GM19239 (cell line): Measurements from ENCODE around the gene TLE1.
"Not testable (repeated sequence)": the region's sequence is repeated elsewhere in the genome, so short reads cannot be mapped to it uniquely, and the experiment has no call there.

ENCODE experiments used
- DNase-seq: peaks from one replicate; pipeline ENCODE4 v3.0.0; 2011; ENCODE audit warnings: low spot score; ENCODE audit not compliant: insufficient read length
- FAIRE-seq: peaks from 2 replicates; lab custom pipeline; 2011; peaks lifted over from hg19 to GRCh38; lab: Jason Lieb, UNC

The TLE1 gene

DNA sequence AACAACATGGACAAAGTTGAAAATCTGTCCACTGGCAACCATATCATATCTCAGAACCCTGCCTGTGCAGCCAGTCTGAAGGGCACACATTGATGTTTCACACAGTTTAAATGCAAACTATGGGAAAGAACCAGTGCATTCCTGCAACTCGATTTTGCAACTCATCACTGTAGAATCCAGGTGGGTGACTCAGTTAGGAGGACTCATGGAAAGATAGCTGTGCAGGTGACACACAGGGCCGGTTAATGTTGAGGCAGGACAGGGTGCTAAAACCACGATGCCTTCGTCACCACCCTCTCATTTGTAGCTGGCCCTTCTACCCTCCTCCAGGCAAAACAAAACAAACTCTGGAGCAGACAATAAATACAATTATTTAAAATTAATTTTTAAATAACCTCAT lies 62.8 kb downstream of the TLE1 start:
- DNase-seq (no peak), FAIRE-seq (no peak)

DNA sequence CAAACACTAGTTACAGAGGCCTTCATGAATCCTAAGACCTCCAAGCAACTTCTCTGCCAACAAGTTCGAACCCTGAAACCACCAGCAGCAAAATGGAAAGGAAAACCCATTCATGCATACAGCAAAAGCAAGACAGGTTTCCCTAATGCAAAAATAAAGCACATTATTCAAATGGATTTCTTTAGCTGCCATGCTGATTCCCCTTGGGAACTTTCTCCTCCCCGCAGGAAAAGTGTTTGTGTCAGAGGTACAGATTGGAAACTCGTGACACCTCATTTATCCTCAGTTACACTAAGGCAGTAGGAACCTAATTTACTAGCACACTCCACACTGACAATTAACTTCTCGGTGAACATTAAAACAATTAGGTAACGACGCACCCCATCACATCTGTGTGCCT lies 63.4 kb downstream of the TLE1 start:
- FAIRE-seq, result no peak
- no peak for DNase-seq

DNA sequence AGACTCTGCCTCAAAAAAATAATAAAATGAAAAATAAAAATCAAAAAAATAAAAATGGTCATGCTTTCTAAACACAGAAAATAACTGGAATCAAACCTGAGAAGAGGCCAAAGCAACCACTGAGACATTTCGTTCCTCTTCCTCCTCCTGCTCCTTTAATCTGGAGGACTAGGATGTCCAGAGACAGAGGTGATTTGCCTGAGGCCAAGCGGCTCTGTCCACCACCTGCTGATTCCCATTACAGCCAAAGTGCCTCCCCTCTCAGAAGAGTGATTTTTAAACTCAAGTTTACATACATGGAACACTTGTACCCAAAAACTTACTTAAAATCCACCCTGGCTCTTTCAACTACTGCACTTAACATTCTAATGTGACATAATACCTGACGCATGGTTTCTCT lies 65.6 kb downstream of the TLE1 start:
- FAIRE-seq, result no peak
- DNase-seq, result no peak

DNA sequence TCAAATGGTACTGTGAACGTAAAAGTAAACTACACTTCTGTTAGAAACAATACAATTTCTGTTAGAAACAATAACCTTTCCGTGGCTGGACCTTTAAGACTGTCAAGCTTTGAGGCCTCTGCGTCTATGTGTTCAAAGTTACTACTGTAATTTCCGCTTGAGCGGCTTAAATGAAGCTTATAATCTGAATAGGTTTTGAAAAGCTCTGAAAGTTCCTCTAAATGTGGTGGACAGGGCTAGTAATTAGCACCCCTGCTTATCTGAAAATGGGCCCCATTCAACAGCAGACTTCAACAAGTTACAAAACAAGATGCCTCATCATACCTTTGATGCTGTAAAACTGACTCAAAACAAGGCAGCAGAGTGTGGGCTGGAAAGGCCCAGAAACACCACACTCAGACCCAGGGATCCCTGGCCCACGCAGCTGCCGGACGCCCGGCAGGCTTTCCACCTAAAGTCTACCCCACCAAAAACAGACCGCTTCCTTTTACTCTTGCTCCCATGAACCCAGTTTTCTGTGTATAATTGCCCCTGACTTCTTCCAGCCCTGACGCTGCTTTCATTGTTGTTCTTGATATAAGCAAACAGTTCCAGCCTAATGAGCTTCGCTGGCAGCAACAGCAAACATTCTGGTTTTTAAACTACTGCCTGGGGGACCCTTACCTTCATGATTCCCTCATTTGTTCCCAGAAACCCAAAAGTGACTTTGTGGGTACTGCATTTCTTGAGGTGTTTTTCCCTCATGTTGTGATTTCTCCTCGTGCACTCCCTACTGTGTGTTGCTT lies 66.7 kb downstream of the TLE1 start:
- no peak for DNase-seq
- no peak for FAIRE-seq

DNA sequence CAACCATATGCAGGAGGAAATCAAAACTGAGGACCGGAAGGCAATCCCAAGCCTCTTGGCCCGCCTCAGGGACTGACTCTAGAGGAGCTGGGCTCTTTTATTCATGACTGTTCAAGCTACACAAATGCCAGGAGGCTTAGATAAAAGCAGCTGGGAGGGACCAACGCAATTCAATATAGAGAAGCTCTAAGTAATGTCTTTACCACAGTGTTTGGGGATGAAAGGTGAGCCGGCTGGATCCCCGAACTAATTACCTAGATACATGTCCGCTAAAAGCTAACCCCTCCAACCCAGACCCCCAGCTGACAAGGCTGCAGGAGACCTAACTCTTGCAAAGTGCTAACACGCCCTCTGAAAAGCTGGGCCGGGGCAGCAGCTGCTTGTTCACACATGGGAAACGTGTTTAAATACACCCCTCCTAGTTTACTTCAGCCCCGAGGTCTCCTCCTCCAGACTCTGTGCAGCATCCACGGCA lies 67.5 kb downstream of the TLE1 start:
- FAIRE-seq, result no peak
- DNase-seq, result no peak

DNA sequence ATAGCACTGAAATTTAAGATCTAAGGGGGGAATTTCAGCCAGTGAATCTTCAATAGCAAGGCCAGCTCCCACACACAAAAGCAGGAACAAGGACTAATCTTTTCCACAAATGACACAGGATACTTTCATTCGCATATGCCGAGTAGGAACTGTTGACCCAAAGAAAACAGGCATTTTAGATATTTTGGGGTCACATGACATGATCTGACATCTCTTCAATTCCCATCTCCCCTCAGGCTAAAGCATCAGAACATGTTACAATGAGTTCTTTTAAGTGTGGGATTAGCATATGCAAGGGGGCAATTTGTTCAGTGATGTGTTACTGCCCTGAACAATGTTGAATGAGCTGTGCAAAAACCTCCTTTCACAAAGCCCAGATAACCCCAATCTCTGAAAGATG lies 68.2 kb downstream of the TLE1 start:
- no peak for DNase-seq
- no peak for FAIRE-seq

DNA sequence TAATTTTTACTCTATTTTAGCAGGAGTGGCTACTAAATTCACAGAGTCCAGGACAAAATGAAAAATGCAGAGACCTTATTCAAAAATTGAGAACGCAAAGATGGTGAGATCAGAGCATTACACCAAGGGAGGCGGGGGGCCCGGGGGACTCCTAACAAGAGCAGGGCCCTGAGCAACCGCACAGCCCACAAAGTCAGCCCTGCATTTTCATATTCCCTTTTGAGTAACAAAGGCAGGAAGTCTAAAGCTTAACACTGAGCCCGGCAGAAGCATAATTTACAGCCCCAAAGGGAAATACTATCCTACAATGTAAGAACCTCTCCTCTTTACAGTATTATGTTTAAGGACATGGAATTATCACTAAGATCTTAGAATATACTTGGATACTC lies 69.4 kb downstream of the TLE1 start:
- DNase-seq (no peak), FAIRE-seq (no peak)

DNA sequence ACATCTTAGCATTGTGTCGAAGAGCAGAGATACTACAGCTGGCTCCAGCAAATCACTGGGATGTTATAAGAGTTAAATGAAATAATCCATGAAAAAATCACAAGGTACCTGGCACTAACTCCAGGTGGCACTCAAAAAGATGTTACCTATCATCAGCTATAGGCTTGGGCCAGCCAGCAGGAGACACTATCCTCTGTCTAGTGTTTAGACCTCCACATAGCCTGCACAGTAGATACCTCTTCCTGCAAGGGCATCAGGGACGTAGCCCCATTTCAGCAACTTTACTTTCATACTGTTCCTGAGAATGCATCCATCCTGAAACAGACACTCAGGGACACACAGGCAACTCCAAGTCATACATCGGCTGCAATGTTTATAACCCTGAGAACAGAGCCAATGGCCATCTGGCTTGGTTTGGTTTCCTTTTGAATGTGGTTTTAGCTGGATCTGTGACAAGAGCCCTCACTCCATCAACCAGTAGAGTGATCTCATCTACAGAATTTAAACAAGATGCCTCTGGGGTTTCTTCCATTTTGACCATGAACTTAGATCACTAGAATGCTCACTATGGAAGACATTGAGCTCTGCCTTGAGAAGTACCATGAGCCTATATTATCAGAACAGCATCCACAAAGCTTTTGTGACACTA lies 69.9 kb downstream of the TLE1 start:
- FAIRE-seq, result no peak

DNA sequence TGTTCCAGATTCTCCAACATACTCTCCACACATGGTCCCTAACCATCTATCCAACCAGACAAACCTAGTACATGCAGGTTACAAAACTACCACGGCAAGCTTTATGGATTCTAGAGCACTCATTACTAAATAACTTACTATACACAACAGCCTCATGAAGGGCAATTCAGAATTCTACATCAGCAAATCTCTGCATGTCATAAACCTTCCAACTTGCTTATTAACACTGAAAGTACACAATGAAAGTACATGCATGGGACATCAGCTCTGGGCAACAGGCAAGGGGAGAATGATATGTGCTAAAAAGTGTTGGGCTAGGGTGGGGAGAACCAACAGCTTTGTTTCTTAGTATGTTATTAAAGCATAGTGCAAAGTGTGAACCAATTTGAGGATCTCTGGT lies 70.4 kb downstream of the TLE1 start:
- DNase-seq (no peak), FAIRE-seq (no peak)

More for the DNA sequence above, 69.9 kb downstream of the TLE1 start:
- DNase-seq, result no peak

DNA sequence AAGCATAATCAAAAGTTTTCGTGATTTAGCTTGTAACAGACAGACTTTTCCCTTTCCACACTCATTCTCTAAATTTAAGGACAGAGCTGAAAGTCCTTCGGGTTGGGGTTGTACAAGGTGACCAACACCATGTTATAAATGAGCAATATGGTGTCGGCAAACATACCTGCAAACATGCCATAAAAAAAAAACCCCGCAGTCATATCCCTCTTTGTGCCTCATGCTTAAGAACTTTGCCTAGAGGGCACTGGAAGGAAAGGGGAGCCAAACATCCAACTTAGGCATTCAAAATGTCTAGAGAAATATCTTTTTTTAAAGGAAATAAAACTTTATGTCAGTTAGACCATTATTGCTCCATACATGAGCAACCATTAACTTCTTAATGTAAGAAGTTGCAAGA lies 73.2 kb downstream of the TLE1 start:
- FAIRE-seq (no peak), DNase-seq (no peak)

DNA sequence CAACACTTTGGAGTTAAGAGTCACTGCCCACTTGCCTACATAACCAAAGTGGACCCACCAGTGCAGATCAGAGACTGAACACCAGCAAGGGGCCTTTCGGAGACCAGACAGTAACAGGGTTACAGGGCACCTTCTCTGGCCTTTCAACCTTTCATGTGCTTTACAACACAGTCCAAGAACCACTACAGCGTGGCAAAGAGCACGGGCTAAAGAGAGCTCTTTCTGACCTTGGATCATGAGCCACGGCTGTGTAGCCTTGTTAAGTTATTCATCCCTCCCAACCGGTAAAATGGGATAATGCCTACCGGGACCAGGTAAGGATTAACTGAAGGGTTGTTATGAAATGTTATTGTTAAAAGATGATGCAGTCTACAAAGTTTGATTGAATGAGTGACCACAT lies 75.0 kb downstream of the TLE1 start:
- no peak for FAIRE-seq
- DNase-seq, result no peak

DNA sequence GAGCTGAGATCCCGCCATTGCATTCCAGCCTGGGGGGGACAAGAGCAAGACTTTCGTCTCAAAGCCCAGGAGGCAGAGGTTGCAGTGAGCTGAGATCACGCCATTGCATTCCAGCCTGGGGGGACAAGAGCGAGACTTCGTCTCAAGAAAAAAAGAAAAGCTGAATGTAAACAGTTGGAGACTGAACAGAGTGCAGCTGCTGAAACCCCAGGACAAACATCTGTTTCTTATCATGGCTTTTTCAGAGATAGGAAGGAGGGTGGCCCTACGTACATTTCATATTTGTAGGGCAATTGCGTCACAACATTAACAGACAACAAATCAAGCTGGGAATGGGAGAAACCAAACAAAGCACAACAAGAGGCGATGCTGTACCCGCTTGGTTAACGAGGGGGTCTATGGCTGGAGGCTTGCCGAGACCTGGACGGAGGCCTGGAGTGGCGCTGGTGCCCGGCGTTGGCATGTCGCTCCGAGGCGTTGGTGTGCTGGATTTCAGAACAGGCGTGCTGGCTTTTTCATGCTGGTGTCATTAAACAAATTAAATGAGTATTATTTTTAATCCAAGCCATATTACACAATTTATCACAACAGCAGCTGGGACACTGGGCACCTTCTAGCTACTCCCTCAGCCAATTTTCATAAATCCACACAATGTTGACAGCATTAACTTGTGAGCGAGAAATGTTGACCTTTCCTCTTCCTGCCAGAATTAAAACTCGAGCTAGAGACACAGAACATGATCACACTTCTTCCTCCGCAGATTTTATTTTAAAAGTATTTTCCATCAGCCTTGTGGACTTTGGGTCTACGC lies 76.1 kb downstream of the TLE1 start:
- DNase-seq, result no peak
- no peak for FAIRE-seq

DNA sequence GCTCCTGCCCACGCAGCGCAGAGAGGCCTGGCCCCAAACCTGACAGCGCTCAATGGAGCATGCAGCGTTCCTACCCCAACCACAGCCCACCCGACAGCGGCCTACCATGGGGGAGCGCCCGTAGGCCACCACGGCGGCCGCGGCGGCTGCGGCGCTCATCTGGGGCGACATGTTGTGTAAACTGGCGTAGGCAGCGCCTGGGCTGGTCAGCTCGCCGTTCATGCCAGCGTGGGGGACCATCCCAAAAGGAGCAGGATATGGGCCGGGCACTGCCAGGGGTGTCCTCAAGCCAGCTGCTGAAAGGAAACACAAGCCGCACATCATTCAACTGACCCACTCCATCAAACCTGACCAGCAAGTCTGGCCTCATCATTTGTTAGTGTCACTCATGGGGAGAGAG lies 77.7 kb downstream of the TLE1 start:
- FAIRE-seq, result no peak

DNA sequence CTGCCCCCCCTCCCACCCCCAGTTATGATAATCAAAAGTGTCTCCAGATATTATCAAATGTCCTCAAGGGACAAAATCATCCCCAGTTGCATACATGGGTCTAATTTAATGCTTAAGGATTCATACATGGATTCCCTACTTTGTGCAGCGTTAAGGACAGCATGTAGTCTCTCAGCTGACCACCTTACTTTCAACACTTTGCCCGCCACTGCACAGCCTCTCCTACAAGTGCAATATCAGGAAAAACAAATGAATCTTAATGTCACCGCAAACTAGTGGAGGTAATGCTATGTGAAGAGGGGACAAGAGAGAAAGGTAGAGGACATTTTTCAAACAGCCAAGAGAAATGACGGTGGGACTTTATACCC lies 78.6 kb downstream of the TLE1 start:
- DNase-seq (no peak), FAIRE-seq (no peak)

More for the DNA sequence above, 77.7 kb downstream of the TLE1 start:
- DNase-seq, result no peak

DNA sequence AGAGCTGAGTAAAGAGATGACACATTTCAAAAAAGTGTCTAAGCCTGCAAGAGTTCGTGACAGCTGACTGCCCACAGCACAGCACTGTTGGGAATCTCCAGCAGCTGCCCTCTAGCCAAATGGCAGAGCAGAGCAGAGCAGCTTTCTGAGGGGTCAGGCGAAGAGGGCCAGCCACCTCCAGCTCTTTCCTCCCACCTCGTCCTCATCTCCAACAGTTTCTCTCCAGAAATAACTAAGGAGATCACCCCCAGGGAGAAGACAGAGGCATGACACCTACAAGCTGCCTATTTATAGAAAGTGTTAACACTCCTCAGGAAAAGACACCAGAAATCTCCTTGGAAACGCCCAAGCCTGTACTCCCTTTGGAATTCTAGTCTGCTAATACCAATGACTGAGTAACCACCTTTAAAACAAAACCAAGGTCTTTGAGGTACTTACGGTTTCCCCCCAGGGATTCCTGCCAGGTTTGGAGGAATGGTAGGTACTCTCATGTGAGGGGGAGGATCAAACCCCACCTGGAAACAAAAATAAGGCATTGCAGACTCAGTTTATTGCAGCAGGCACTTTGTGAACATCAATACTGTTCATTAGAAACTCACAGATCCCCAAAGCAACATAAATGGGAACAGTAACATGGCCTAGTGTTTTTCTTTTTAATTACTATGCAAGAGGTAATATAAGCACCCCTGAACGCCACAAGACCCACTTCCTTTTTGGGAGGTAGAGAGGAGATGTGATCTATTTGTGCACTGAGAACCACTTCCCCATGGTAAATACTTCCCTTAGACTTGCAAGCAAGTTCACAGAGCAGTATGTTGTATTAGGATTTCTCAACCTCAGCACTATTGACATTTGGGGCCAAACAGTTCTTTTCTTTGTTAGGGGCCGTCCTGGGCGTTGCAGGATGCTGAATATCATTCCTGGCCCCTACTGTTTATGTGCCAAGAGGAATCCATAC lies 79.3 kb downstream of the TLE1 start:
- no peak for FAIRE-seq
- no peak for DNase-seq

DNA sequence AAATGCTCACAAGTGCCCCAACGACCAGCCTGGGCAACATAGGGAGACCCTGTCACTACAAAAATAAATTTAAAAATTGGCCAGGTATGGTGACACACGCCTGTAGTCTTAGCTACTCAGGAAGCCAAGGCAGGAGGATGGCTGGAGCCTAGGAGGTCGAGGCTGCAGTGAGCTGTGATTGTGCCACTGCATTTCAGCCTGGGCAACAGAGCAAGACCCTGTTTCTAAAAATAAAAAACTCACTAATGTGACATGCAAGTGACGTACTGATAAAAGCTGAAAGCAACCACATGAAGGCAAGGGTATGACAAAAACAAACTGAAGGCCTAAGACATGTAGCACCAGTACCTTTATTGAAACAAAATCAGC lies 81.1 kb downstream of the TLE1 start:
- FAIRE-seq (no peak), DNase-seq (no peak)

DNA sequence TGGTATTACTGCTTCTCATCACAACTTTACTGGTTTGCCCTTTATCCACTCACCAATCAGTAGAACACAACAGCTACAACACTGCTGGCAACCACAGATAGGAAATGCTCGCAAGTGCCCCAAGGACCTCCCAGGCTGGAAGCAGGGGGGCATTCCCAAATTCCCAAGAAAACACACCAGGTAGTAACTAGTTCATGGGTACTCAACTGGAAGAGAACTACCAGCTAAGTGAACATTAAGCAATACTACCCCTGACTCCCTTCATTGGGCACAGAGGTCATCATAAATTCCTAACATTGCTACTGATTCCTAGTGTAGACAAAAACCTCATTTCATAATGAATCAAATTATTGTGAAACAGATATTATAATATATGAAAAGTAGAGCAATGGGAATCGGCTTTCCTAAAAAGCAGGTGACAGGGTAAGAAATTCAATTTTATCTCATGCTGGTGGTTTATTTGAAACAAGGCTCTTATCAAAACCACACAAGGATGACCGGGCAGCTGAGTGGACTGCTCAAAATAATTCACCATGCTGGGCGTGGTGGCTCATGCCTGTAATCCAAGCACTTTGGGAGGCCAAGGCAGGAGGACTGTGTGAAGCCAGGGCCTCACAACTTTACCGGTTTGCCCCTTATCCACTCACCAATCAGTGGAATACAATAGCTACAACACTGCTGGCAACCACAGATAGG lies 81.6 kb downstream of the TLE1 start:
- FAIRE-seq (no peak), DNase-seq (no peak)

DNA sequence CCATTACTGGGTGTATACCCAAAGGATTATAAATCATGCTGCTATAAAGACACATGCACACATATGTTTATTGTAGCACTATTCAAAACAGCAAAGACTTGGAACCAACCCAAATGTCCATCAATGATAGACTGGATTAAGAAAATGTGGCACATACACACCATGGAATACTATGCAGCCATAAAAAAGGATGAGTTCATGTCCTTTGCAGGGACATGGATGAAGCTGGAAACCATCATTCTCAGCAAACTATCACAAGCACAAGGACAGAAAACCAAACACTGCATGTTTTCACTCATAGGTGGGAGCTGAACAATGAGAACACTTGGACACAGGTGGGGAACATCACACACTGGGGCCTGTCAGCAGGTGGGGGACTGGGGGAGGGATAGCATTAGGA lies 83.1 kb downstream of the TLE1 start:
- not testable (repeated sequence) for DNase-seq, FAIRE-seq

DNA sequence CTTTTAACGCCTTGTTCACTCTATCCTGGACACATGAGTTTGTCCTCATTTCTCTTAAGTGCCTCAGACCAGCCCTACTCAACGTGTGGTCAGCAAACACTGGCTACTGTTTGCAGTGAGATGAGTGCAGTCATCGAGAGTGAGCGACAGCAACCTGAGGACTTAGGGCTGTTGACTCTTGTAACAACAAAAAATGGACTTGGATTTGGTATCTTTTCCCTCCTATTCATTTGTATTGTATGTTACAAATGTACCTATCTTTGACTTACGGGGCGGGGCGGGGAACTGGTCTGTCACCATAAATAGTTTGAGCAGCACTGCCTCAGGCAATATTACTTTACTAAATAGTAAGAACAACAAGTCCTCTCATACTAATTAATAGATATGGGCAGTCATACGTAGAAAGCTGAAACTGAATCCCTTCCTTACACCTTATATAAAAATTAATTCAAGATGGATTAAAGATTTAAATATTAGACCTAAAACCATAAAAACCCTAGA lies 84.1 kb downstream of the TLE1 start:
- no peak for FAIRE-seq

More for the DNA sequence above, 84.1 kb downstream of the TLE1 start:
- no peak for DNase-seq
